ENCODE data around the gene WASHC4.

WASHC4 gene

GRCh38 chr12:105077435-105077834 lies 30.1 kb upstream of the WASHC4 start:
- DNase-seq (ENCODE audit: extremely low spot score): no peak
- CTCF ChIA-PET: interaction anchor here (0.6 kb wide), 1 partner anchor 51 kb away, joined by 3 read pairs; no protein-coding TSS in a partner anchor
- POLR2A ChIA-PET: no interaction called here
- no peak for TF ChIP-seq HDGF (IDR thresholded peaks at IDR 0.05; ENCODE audit: borderline replicate concordance)
- TF ChIP-seq L3MBTL2 (conservative IDR thresholded peaks at IDR 0.05): no peak
- TF ChIP-seq ELF4 (IDR thresholded peaks at IDR 0.05): no peak

GRCh38 chr12:105078712-105079570 lies 28.6 kb upstream of the WASHC4 start:
- CTCF ChIA-PET: interaction anchor here (0.6 kb wide), 1 partner anchor 153 kb away, joined by 3 read pairs; no protein-coding TSS in a partner anchor
- POLR2A ChIA-PET: interaction anchor here (1.1 kb wide), 1 partner anchor 28 kb away, joined by 3 read pairs; the partner anchor contains the start of gene WASHC4
- no peak for DNase-seq (ENCODE audit: extremely low spot score)
- TF ChIP-seq FOXK2 (IDR thresholded peaks at IDR 0.05): no peak
- TF ChIP-seq TARDBP (IDR thresholded peaks at IDR 0.05): no peak
- TF ChIP-seq BHLHE40 (IDR thresholded peaks at IDR 0.05; ENCODE audit: borderline replicate concordance): no peak
- no peak for TF ChIP-seq ELF4 (IDR thresholded peaks at IDR 0.05)
- no peak for TF ChIP-seq LEF1 (IDR thresholded peaks at IDR 0.05; ENCODE audit: borderline replicate concordance)
- TF ChIP-seq FOXA1 (IDR thresholded peaks at IDR 0.05): no peak
- TF ChIP-seq FOXM1 (IDR thresholded peaks at IDR 0.05; ENCODE audit: borderline replicate concordance): no peak
- no peak for TF ChIP-seq L3MBTL2 (conservative IDR thresholded peaks at IDR 0.05)
- TF ChIP-seq SP1 (IDR thresholded peaks at IDR 0.05): no peak
- no peak for TF ChIP-seq ZNF384 (IDR thresholded peaks at IDR 0.05)

- ChIA-PET POLR2A (interaction anchor here (0.7 to 0.8 kb wide), 2 partner anchors 9 to 11 kb away, joined by 3 read pairs; no protein-coding TSS in a partner anchor), CTCF (interaction anchor here (0.6 kb wide), 1 partner anchor 30 kb away, joined by 6 read pairs; no protein-coding TSS in a partner anchor)
- no peak for DNase-seq (ENCODE audit: extremely low spot score)
- TF ChIP-seq TARDBP (IDR thresholded peaks at IDR 0.05): no peak
- TF ChIP-seq HDGF (IDR thresholded peaks at IDR 0.05; ENCODE audit: borderline replicate concordance): no peak
- no peak for TF ChIP-seq LEF1 (IDR thresholded peaks at IDR 0.05; ENCODE audit: borderline replicate concordance)
- no peak for TF ChIP-seq SP1 (IDR thresholded peaks at IDR 0.05)
- TF ChIP-seq PKNOX1 (IDR thresholded peaks at IDR 0.05): no peak
- peak; percentile 35 for TF ChIP-seq L3MBTL2 (conservative IDR thresholded peaks at IDR 0.05)
Measured at GRCh38 chr12:105083031-105083430, 24.5 kb upstream of the WASHC4 start.

GRCh38 chr12:105083551-105084105 lies 23.9 kb upstream of the WASHC4 start:
- DNase-seq (ENCODE audit: extremely low spot score): peak; percentile 34
- ChIA-PET POLR2A (interaction anchor here (0.7 to 0.8 kb wide), 2 partner anchors 10 to 12 kb away, joined by 3 read pairs; no protein-coding TSS in a partner anchor), CTCF (interaction anchor here (0.6 kb wide), 2 partner anchors 29 to 1066 kb away, joined by 4 to 6 read pairs; no protein-coding TSS in a partner anchor)
- TF ChIP-seq ZNF384 (IDR thresholded peaks at IDR 0.05) (peak; percentile 57; the same call in 1 of the 2 replicates), L3MBTL2 (conservative IDR thresholded peaks at IDR 0.05) (peak; percentile 42), CTBP1 (IDR thresholded peaks at IDR 0.05; ENCODE audit: borderline replicate concordance) (no peak)

- ChIA-PET CTCF (interaction anchor here (0.6 kb wide), 1 partner anchor 1067 kb away, joined by 4 read pairs; no protein-coding TSS in a partner anchor), POLR2A (interaction anchor here (0.9 kb wide), 1 partner anchor 22 kb away, joined by 4 read pairs; no protein-coding TSS in a partner anchor)
- DNase-seq (ENCODE audit: extremely low spot score): peak; percentile 85
- TF ChIP-seq BHLHE40 (IDR thresholded peaks at IDR 0.05; ENCODE audit: borderline replicate concordance) (no peak), ARNT (IDR thresholded peaks at IDR 0.05) (no peak), CTBP1 (IDR thresholded peaks at IDR 0.05; ENCODE audit: borderline replicate concordance) (no peak), ZNF384 (IDR thresholded peaks at IDR 0.05) (no peak), SP1 (IDR thresholded peaks at IDR 0.05) (no peak), TARDBP (IDR thresholded peaks at IDR 0.05) (no peak), NFRKB (IDR thresholded peaks at IDR 0.05) (no peak), PKNOX1 (IDR thresholded peaks at IDR 0.05) (no peak), FOXM1 (IDR thresholded peaks at IDR 0.05; ENCODE audit: borderline replicate concordance) (no peak), FOXA1 (IDR thresholded peaks at IDR 0.05) (no peak), ELF4 (IDR thresholded peaks at IDR 0.05) (no peak), LEF1 (IDR thresholded peaks at IDR 0.05; ENCODE audit: borderline replicate concordance) (no peak), FOXK2 (IDR thresholded peaks at IDR 0.05) (no peak), SUZ12 (IDR thresholded peaks at IDR 0.05) (no peak), L3MBTL2 (conservative IDR thresholded peaks at IDR 0.05) (no peak), HDGF (IDR thresholded peaks at IDR 0.05; ENCODE audit: borderline replicate concordance) (no peak)
Measured at GRCh38 chr12:105084251-105085250, 23.0 kb upstream of the WASHC4 start, which contains the start of gene ALDH1L2. Gene ALDH1L2 (minus strand): TSS chr12:105084458. CDS start chr12:105084436, 22 bp downstream.

- TF ChIP-seq FOXA1 (IDR thresholded peaks at IDR 0.05): no peak
- no peak for TF ChIP-seq FOXM1 (IDR thresholded peaks at IDR 0.05; ENCODE audit: borderline replicate concordance)
- ChIA-PET CTCF (no interaction called here), POLR2A (interaction anchor here (0.9 kb wide), 1 partner anchor 21 kb away, joined by 4 read pairs; no protein-coding TSS in a partner anchor)
Measured at GRCh38 chr12:105085501-105085900, 22.0 kb upstream of the WASHC4 start.

More at GRCh38 chr12:105085501-105085900, 22.0 kb upstream of the WASHC4 start:
- no peak for DNase-seq (ENCODE audit: extremely low spot score)

Measured in HEK293T (cell line).